ENCODE results near the gene ANK3. TPM values are rescaled to one million over a fixed set of nuclear protein-coding genes. Genes with fewer than 3 reads are reported as not detected.

The ANK3 gene
- total and polyA plus RNA-seq, 8 donors: 3.3 to 28.5 (median 17.3) TPM

GRCh38 chr10:60304829-60305379 is 84.8 kb downstream of the ANK3 start:
- WGBS, 2 donors: 82% methylated on average over 2 of the region's 2 CpGs
- DNase-seq (no peak), FAIRE-seq (no peak), ATAC-seq (no peak)
- intact Hi-C loops (cut with DNase I): no loop called here
- no peaks in the 10 kb centered on the region for H3K4me1 ChIP-seq
- no peaks in the 10 kb centered on the region for H3K27me3 ChIP-seq
- H3K4me3 ChIP-seq: no peak overlapping the region
- no peaks in the 10 kb centered on the region for H3K9me3 ChIP-seq
- H3K27ac ChIP-seq: no peak overlapping the region
- no peaks in the 10 kb centered on the region for H3K36me3 ChIP-seq
- no peak for TF ChIP-seq CTCF (IDR thresholded peaks at IDR 0.05)

GRCh38 chr10:60303778-60304177 is 85.9 kb downstream of the ANK3 start:
- Histone ChIP-seq H3K36me3 (no peaks in the 10 kb centered on the region), H3K4me1 (peaks cover 0 to 7% (median 0%) of the 10 kb centered on the region in 3 donors), H3K4me3 (no peak overlapping the region), H3K9me3 (no peaks in the 10 kb centered on the region), H3K27me3 (no peaks in the 10 kb centered on the region), H3K27ac (no peak overlapping the region)
- WGBS, 2 donors: 93 to 100% methylated on average over 1 of the region's 1 CpG
- no peak for ATAC-seq
- intact Hi-C loops (cut with DNase I): no loop called here
- no peak for FAIRE-seq
- TF ChIP-seq CTCF (IDR thresholded peaks at IDR 0.05): no peak
- no peak for DNase-seq

GRCh38 chr10:60299961-60300883 is 89.5 kb downstream of the ANK3 start:
- H3K36me3 ChIP-seq: no peaks in the 10 kb centered on the region
- no peak overlapping the region for H3K4me3 ChIP-seq
- ATAC-seq: peak in 2 of 4 donors; percentile 23 to 25
- H3K27me3 ChIP-seq: no peaks in the 10 kb centered on the region
- H3K9me3 ChIP-seq: no peaks in the 10 kb centered on the region
- DNase-seq: no peak
- H3K27ac ChIP-seq: no peak overlapping the region
- FAIRE-seq: no peak
- H3K4me1 ChIP-seq: peaks cover 0 to 7% (median 0%) of the 10 kb centered on the region in 3 donors
- intact Hi-C loops (cut with DNase I): no loop called here
- TF ChIP-seq CTCF (IDR thresholded peaks at IDR 0.05): no peak
- 78 to 89% methylated on average over 11 of the region's 11 CpGs for WGBS, 2 donors

GRCh38 chr10:60299390-60299778 is 90.3 kb downstream of the ANK3 start:
- no peak for DNase-seq
- no peaks in the 10 kb centered on the region for H3K9me3 ChIP-seq
- peaks cover 0 to 7% (median 0%) of the 10 kb centered on the region in 3 donors for H3K4me1 ChIP-seq
- no peak overlapping the region for H3K27ac ChIP-seq
- 73 to 78% methylated on average over 1 of the region's 1 CpG for WGBS, 2 donors
- FAIRE-seq: no peak
- H3K27me3 ChIP-seq: no peaks in the 10 kb centered on the region
- H3K4me3 ChIP-seq: no peak overlapping the region
- no peak for TF ChIP-seq CTCF (IDR thresholded peaks at IDR 0.05)
- ATAC-seq: no peak
- intact Hi-C loops (cut with DNase I): no loop called here
- H3K36me3 ChIP-seq: no peaks in the 10 kb centered on the region

Measured in pancreas (tissue), 10 donors.